A549 (cell line): ENCODE measurements around the gene CUL4B. TPM values are rescaled to one million over a fixed set of nuclear protein-coding genes. Genes with fewer than 3 reads are reported as not detected.

Source experiments
- ATAC-seq, 2 experiments: fragments of 200-7000 bp in 1 of 2; fragments of >200 bp in 1 of 2; cut with Nextera tagmentation in 1 of 2; cut with Tn5 transposase in 1 of 2; 3 replicates each; pipeline versions ENCODE4 v1.8.0 to v1.9.1; 2018 to 2020; ENCODE audit warnings: mild to moderate bottlenecking in 1 of 2, moderate library complexity in 1 of 2
- CTCF ChIA-PET: fragments of 300-600 bp; sonication (Branson Sonifier 250); formaldehyde crosslinking; extraction: SDS; loops from one replicate; lab custom pipeline; 2021; ENCODE audit warnings: antibody characterized with exemption, inconsistent platforms; lab: Yijun Ruan, JAX
- POLR2A ChIA-PET: fragments of 350-600 bp; formaldehyde crosslinking; extraction: SDS; loops from one replicate; lab custom pipeline; 2021; ENCODE audit warnings: antibody characterized with exemption, inconsistent platforms; lab: Yijun Ruan, JAX
- DNase-seq, 2 experiments: peaks; one replicate each; pipeline versions ENCODE4 v3.0.0 to v3.0.0-alpha.2; 2011 to 2016; ENCODE audit warnings: low read depth in 1 of 2, low spot score in 1 of 2
- FAIRE-seq: peaks from 2 replicates; lab custom pipeline; 2011; peaks lifted over from hg19 to GRCh38; lab: Jason Lieb, UNC
- H3K27ac ChIP-seq, 2 experiments: fragments of >200 bp; sonication (Bioruptor Twin); formaldehyde crosslinking; 3 replicates each; pipeline ENCODE4 v1.5.1; 2016 to 2017
- H3K4me1 ChIP-seq: fragments of >200 bp; sonication (Bioruptor Twin); formaldehyde crosslinking; 3 replicates; pipeline ENCODE4 v1.6.1; 2016
- H3K4me2 ChIP-seq: fragments of >200 bp; sonication (Bioruptor Twin); formaldehyde crosslinking; 3 replicates; pipeline ENCODE4 v1.6.1; 2016
- H3K4me3 ChIP-seq: fragments of >200 bp; sonication (Bioruptor Twin); formaldehyde crosslinking; 3 replicates; pipeline ENCODE4 v1.5.1; 2016
- H3K9me3 ChIP-seq: fragments of >200 bp; sonication (Bioruptor Twin); formaldehyde crosslinking; 3 replicates; pipeline ENCODE4 v1.6.1; 2016
- CHD2 ChIP-seq: fragments of 150-350 bp; IDR thresholded peaks from 2 replicates; pipeline ENCODE4 v1.6.1; 2014; ENCODE audit warnings: low read length; ENCODE audit not compliant: partially characterized antibody
- CHD4 ChIP-seq: fragments of 200-600 bp; sonication (generic); IDR thresholded peaks from 2 replicates; pipeline ENCODE4 v1.6.1; 2016; ENCODE audit warnings: antibody characterized with exemption, mild to moderate bottlenecking, borderline replicate concordance
- EP300 ChIP-seq, 2 experiments: fragments of >200 bp; sonication (Bioruptor Twin); formaldehyde crosslinking; IDR thresholded peaks; 2 replicates in 1 of 2; 3 replicates in 1 of 2; pipeline ENCODE4 v1.6.1; 2016 to 2017
- FOSL2 ChIP-seq, 2 experiments: fragments of 450-650 bp in 1 of 2; fragments of >200 bp in 1 of 2; sonication (Bioruptor Twin) in 1 of 2; formaldehyde crosslinking; IDR thresholded peaks; 2 replicates each; pipeline versions ENCODE4 v1.5.0 to v1.6.1; 2016 to 2020; ENCODE audit warnings: mild to moderate bottlenecking in 1 of 2, moderate library complexity in 1 of 2
- GATA3 ChIP-seq: IDR thresholded peaks from 2 replicates; pipeline ENCODE4 v1.6.1; 2012; ENCODE audit warnings: borderline replicate concordance
- HEYL ChIP-seq: fragments of 250-450 bp; sonication (Bioruptor Pico); IDR thresholded peaks from 2 replicates; pipeline ENCODE4 v1.8.0; 2021; ENCODE audit warnings: mild to moderate bottlenecking, moderate library complexity
- HOXA7 ChIP-seq: fragments of 250-450 bp; sonication (Bioruptor Pico); IDR thresholded peaks from 2 replicates; pipeline ENCODE4 v1.5.0; 2020; ENCODE audit warnings: mild to moderate bottlenecking, moderate library complexity
- HOXB13 ChIP-seq: fragments of 250-450 bp; sonication (Bioruptor Pico); IDR thresholded peaks from 2 replicates; pipeline ENCODE4 v1.5.0; 2020; ENCODE audit warnings: low read depth, mild to moderate bottlenecking, moderate library complexity
- HOXB5 ChIP-seq: fragments of 250-450 bp; sonication (Bioruptor Pico); IDR thresholded peaks from 2 replicates; pipeline ENCODE4 v1.5.0; 2020; ENCODE audit warnings: mild to moderate bottlenecking, moderate library complexity
- MAFK ChIP-seq: fragments of 450-650 bp; IDR thresholded peaks from 2 replicates; pipeline ENCODE4 v1.6.1; 2014; ENCODE audit not compliant: partially characterized antibody
- MYC ChIP-seq: IDR thresholded peaks from 2 replicates; pipeline ENCODE4 v1.6.1; 2012; ENCODE audit warnings: mild to moderate bottlenecking, inconsistent platforms, low read length, improper control_type of control experiment, borderline replicate concordance
- NPAS2 ChIP-seq: fragments of 250-450 bp; sonication (Bioruptor Pico); IDR thresholded peaks from 2 replicates; pipeline ENCODE4 v1.8.0; 2022; ENCODE audit warnings: mild to moderate bottlenecking, moderate library complexity, borderline replicate concordance
- NR3C1 ChIP-seq: fragments of >200 bp; sonication (Bioruptor Twin); formaldehyde crosslinking; IDR thresholded peaks from 3 replicates; pipeline ENCODE4 v1.6.1; 2017
- POLR2A ChIP-seq: IDR thresholded peaks from 2 replicates; pipeline ENCODE4 v1.6.1; 2012; ENCODE audit warnings: mild to moderate bottlenecking, low read length
- RARB ChIP-seq: fragments of 250-450 bp; sonication (Bioruptor Pico); IDR thresholded peaks from 2 replicates; pipeline ENCODE4 v1.8.0; 2021; ENCODE audit warnings: mild to moderate bottlenecking, moderate library complexity
- RCOR1 ChIP-seq: fragments of 150-350 bp; IDR thresholded peaks from 2 replicates; pipeline ENCODE4 v1.6.1; 2014; ENCODE audit warnings: antibody characterized with exemption, low read length, low read depth
- RFX5 ChIP-seq: fragments of 450-650 bp; IDR thresholded peaks from 2 replicates; pipeline ENCODE4 v1.7.1; 2014; ENCODE audit warnings: antibody characterized with exemption, mild to moderate bottlenecking, moderate library complexity
- SMC3 ChIP-seq: fragments of >200 bp; sonication (Bioruptor Twin); formaldehyde crosslinking; IDR thresholded peaks from 3 replicates; pipeline ENCODE4 v1.6.1; 2018; ENCODE audit warnings: inconsistent platforms
- ZNF302 ChIP-seq: fragments of 250-450 bp; sonication (Bioruptor Pico); IDR thresholded peaks from 2 replicates; pipeline ENCODE4 v1.9.0; 2021; ENCODE audit warnings: inconsistent platforms, mild to moderate bottlenecking, moderate library complexity
- WGBS: methylation state at CpG from one replicate; pipeline ENCODE4 v1.1.6; 2017; ENCODE audit errors: missing lambda C conversion rate; 5-methylcytosine and 5-hydroxymethylcytosine counted together
- polyA plus RNA-seq, 4 experiments: library from polyadenylated mRNA; depleted of rRNA in 3 of 4; stranded (reverse); fragments of >200 nt; fragmentation: RNase III in 1 of 4; extraction: RNeasy Plus Mini Kit Qiagen cat#74134 plus additional on column Dnase treatment in 1 of 4; gene quantifications; 2 replicates in 3 of 4; 3 replicates in 1 of 4; pipeline ENCODE4 v1.2.3, GENCODE V29; 2011 to 2017
- TF ChIP-seq, protein P1 (sequence below): fragments of >200 bp; sonication (Bioruptor Twin); formaldehyde crosslinking; IDR thresholded peaks from 3 replicates; pipeline ENCODE4 v1.5.1; 2016
- TF ChIP-seq, protein P2 (sequence below): fragments of 250-450 bp; sonication (Bioruptor Pico); IDR thresholded peaks from 2 replicates; pipeline ENCODE4 v1.5.0; 2021; ENCODE audit warnings: mild to moderate bottlenecking, moderate library complexity, borderline replicate concordance
- TF ChIP-seq, protein P3 (sequence below): fragments of 250-450 bp; sonication (Bioruptor Pico); IDR thresholded peaks from 2 replicates; pipeline ENCODE4 v1.5.0; 2020; ENCODE audit warnings: low read depth, mild to moderate bottlenecking, moderate library complexity
- TF ChIP-seq, protein P4 (sequence below): IDR thresholded peaks from 2 replicates; pipeline ENCODE4 v1.6.1; 2012

CUL4B gene
- polyA plus RNA-seq, 2 of the 4 experiments (the other 2 are of a cell fraction) = 36.7 to 55.0 TPM

GRCh38 chrX:120568609-120569008 lies 7.8 kb upstream of the CUL4B start (continued):
- TF ChIP-seq, protein P1, sequence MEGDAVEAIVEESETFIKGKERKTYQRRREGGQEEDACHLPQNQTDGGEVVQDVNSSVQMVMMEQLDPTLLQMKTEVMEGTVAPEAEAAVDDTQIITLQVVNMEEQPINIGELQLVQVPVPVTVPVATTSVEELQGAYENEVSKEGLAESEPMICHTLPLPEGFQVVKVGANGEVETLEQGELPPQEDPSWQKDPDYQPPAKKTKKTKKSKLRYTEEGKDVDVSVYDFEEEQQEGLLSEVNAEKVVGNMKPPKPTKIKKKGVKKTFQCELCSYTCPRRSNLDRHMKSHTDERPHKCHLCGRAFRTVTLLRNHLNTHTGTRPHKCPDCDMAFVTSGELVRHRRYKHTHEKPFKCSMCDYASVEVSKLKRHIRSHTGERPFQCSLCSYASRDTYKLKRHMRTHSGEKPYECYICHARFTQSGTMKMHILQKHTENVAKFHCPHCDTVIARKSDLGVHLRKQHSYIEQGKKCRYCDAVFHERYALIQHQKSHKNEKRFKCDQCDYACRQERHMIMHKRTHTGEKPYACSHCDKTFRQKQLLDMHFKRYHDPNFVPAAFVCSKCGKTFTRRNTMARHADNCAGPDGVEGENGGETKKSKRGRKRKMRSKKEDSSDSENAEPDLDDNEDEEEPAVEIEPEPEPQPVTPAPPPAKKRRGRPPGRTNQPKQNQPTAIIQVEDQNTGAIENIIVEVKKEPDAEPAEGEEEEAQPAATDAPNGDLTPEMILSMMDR = no peak
- TF ChIP-seq RCOR1 (no peak), CHD4 (no peak), MAFK (no peak), RFX5 (no peak)
- TF ChIP-seq, protein P2, sequence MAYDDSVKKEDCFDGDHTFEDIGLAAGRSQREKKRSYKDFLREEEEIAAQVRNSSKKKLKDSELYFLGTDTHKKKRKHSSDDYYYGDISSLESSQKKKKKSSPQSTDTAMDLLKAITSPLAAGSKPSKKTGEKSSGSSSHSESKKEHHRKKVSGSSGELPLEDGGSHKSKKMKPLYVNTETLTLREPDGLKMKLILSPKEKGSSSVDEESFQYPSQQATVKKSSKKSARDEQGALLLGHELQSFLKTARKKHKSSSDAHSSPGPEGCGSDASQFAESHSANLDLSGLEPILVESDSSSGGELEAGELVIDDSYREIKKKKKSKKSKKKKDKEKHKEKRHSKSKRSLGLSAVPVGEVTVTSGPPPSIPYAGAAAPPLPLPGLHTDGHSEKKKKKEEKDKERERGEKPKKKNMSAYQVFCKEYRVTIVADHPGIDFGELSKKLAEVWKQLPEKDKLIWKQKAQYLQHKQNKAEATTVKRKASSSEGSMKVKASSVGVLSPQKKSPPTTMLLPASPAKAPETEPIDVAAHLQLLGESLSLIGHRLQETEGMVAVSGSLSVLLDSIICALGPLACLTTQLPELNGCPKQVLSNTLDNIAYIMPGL = no peak

GRCh38 chrX:120568035-120568434 lies 7.3 kb upstream of the CUL4B start:
- H3K4me2 ChIP-seq = no peak overlapping the region
- ChIA-PET POLR2A (no interaction called here), CTCF (no interaction called here)
- H3K4me1 ChIP-seq = peaks cover 7% of the 10 kb centered on the region
- H3K27ac ChIP-seq = no peak overlapping the region
- H3K4me3 ChIP-seq = no peak overlapping the region
- DNase-seq = no peak
- ATAC-seq = no peak
- TF ChIP-seq MAFK = peak; percentile 78
- TF ChIP-seq CHD2 = no peak
- no peak for FAIRE-seq
- H3K9me3 ChIP-seq = no peaks in the 10 kb centered on the region

DNA sequence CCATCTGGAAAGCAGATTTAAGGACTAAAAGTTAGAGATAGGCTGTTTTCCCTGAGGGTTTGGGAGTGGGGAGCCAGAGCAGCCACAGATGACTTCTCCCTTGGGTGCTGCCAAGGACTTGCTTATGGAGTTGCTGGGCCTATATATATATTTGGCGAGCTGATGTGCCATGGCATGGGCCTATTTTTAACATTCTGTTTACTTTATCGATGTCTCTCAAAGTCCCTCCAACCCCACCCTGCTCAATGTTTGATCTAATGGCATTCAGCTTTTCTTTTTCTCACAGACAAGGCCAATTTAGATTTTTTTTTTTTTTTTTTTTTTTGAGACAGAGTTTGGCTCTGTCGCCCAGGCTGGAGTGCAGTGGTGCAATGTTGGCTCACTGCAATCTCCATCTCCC lies 6.1 kb upstream of the CUL4B start:
- H3K4me1 ChIP-seq = peaks cover 14% of the 10 kb centered on the region
- no peak for ATAC-seq
- no peak for TF ChIP-seq EP300 (IDR thresholded peaks at IDR 0.05)
- TF ChIP-seq MYC = no peak
- no peak for TF ChIP-seq SMC3
- TF ChIP-seq, protein P2 = no peak
- TF ChIP-seq, protein P3, sequence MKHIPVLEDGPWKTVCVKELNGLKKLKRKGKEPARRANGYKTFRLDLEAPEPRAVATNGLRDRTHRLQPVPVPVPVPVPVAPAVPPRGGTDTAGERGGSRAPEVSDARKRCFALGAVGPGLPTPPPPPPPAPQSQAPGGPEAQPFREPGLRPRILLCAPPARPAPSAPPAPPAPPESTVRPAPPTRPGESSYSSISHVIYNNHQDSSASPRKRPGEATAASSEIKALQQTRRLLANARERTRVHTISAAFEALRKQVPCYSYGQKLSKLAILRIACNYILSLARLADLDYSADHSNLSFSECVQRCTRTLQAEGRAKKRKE (CRISPR knock-in tag) = no peak
- TF ChIP-seq ZNF302 = no peak
- TF ChIP-seq FOSL2 (IDR thresholded peaks at IDR 0.05) = no peak
- TF ChIP-seq FOSL2 (CRISPR knock-in tag; IDR thresholded peaks at IDR 0.05) = no peak
- TF ChIP-seq, protein P4, sequence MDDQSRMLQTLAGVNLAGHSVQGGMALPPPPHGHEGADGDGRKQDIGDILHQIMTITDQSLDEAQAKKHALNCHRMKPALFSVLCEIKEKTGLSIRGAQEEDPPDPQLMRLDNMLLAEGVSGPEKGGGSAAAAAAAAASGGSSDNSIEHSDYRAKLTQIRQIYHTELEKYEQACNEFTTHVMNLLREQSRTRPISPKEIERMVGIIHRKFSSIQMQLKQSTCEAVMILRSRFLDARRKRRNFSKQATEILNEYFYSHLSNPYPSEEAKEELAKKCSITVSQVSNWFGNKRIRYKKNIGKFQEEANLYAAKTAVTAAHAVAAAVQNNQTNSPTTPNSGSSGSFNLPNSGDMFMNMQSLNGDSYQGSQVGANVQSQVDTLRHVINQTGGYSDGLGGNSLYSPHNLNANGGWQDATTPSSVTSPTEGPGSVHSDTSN = no peak
- no peak for TF ChIP-seq NPAS2 (CRISPR knock-in tag)
- TF ChIP-seq GATA3 = no peak
- no peak for TF ChIP-seq HOXB13 (CRISPR knock-in tag)
- no peak for TF ChIP-seq POLR2A
- no peak for TF ChIP-seq HOXA7 (CRISPR knock-in tag)
- TF ChIP-seq HOXB5 (CRISPR knock-in tag) = no peak
- no peak for TF ChIP-seq RARB (CRISPR knock-in tag)
- no peak for TF ChIP-seq NR3C1
- TF ChIP-seq HEYL (CRISPR knock-in tag) = no peak
- TF ChIP-seq, all 56 proteins: peak for 0
- 96% methylated on average over 3 of the region's 3 CpGs for WGBS
- ChIA-PET POLR2A (no interaction called here), CTCF (no interaction called here)
- no peak overlapping the region for H3K27ac ChIP-seq
- no peak overlapping the region for H3K4me3 ChIP-seq
- FAIRE-seq = no peak
- no peak for DNase-seq
- no peak overlapping the region for H3K4me2 ChIP-seq
- no peaks in the 10 kb centered on the region for H3K9me3 ChIP-seq
